GM23338 (cell line): Measurements from ENCODE around the gene PLXND1. TPM values are rescaled to one million over a fixed set of nuclear protein-coding genes. Genes with fewer than 3 reads are reported as not detected.
A peak's percentile ranks its signal among the peaks of the same experiment; 100 is the strongest.

Source experiments
- ATAC-seq: fragments of 200-7000 bp; cut with Tn5 transposase; 3 replicates; pipeline ENCODE4 v1.9.1; 2020
- DNase-seq: peaks from one replicate; pipeline ENCODE4 v3.0.0-alpha.2; 2015; ENCODE audit warnings: low spot score
- H2AFZ ChIP-seq: fragments of 200-600 bp; sonication (generic); 2 replicates; pipeline ENCODE4 v1.8.0; 2016; ENCODE audit warnings: antibody characterized with exemption, mild to moderate bottlenecking, moderate library complexity
- H3F3A ChIP-seq: fragments of 200-600 bp; sonication (generic); replicated peaks from 2 replicates; pipeline ENCODE4 v1.8.0; 2017; ENCODE audit warnings: antibody characterized with exemption, mixed run types, low read depth
- H3K27ac ChIP-seq: fragments of 200-600 bp; sonication (generic); 2 replicates; pipeline ENCODE4 v1.6.1; 2016; ENCODE audit warnings: low read depth
- H3K27me3 ChIP-seq: fragments of 200-600 bp; sonication (generic); 2 replicates; pipeline ENCODE4 v1.8.0; 2016; ENCODE audit warnings: mild to moderate bottlenecking, mixed run types, moderate library complexity; ENCODE audit not compliant: insufficient read depth
- H3K36me3 ChIP-seq: fragments of 200-600 bp; sonication (generic); 2 replicates; pipeline ENCODE4 v1.8.0; 2016; ENCODE audit warnings: mild to moderate bottlenecking; ENCODE audit not compliant: insufficient read depth
- H3K4me1 ChIP-seq: fragments of 200-600 bp; sonication (generic); 2 replicates; pipeline ENCODE4 v1.8.0; 2016; ENCODE audit warnings: mild to moderate bottlenecking, moderate library complexity; ENCODE audit not compliant: insufficient read depth
- H3K4me2 ChIP-seq: fragments of 200-600 bp; sonication (generic); 2 replicates; pipeline ENCODE4 v1.7.1; 2017; ENCODE audit warnings: mixed run types
- H3K4me3 ChIP-seq: fragments of 200-600 bp; sonication (generic); 2 replicates; pipeline ENCODE4 v1.6.1; 2016; ENCODE audit warnings: mixed run types
- H3K79me2 ChIP-seq: fragments of 200-600 bp; sonication (generic); replicated peaks from 2 replicates; pipeline ENCODE4 v1.8.0; 2017; ENCODE audit warnings: mild to moderate bottlenecking; ENCODE audit not compliant: insufficient read depth
- H3K9me2 ChIP-seq: fragments of 200-600 bp; sonication (generic); 2 replicates; pipeline ENCODE4 v1.8.0; 2017; ENCODE audit not compliant: insufficient read depth
- H4K20me1 ChIP-seq: fragments of 200-600 bp; sonication (generic); replicated peaks from 2 replicates; pipeline ENCODE4 v1.8.0; 2017; ENCODE audit warnings: mild to moderate bottlenecking; ENCODE audit not compliant: insufficient read depth
- H3K27ac Mint-ChIP-seq: 2 replicates; pipeline ENCODE4 v1.8.0; 2020; ENCODE audit warnings: inconsistent platforms, mild to moderate bottlenecking, moderate library complexity, mixed read lengths
- H3K27me3 Mint-ChIP-seq: 3 replicates; pipeline ENCODE4 v1.8.0; 2022; ENCODE audit warnings: low read depth, mild to moderate bottlenecking, moderate library complexity, mixed read lengths, inconsistent platforms; ENCODE audit not compliant: insufficient read depth, poor library complexity
- H3K36me3 Mint-ChIP-seq: 3 replicates; pipeline ENCODE4 v1.8.0; 2021; ENCODE audit warnings: low read depth, mild to moderate bottlenecking, inconsistent platforms, moderate library complexity, mixed read lengths
- H3K4me1 Mint-ChIP-seq: 3 replicates; pipeline ENCODE4 v1.8.0; 2020; ENCODE audit warnings: mild to moderate bottlenecking, inconsistent platforms, mixed read lengths
- H3K4me3 Mint-ChIP-seq: 3 replicates; pipeline ENCODE4 v1.8.0; 2021; ENCODE audit warnings: moderate library complexity, mild to moderate bottlenecking, inconsistent platforms, mixed read lengths
- H3K9me3 Mint-ChIP-seq: 3 replicates; pipeline ENCODE4 v1.8.0; 2020; ENCODE audit warnings: moderate library complexity, mild to moderate bottlenecking, inconsistent platforms, mixed read lengths
- CREB1 ChIP-seq: fragments of 250-450 bp; sonication (Bioruptor Pico); IDR thresholded peaks from 2 replicates; pipeline ENCODE4 v1.5.0; 2020; ENCODE audit warnings: low read depth, mild to moderate bottlenecking, moderate library complexity
- EZH2 ChIP-seq: fragments of 200-600 bp; sonication (generic); IDR thresholded peaks from one replicate; pipeline ENCODE4 v1.8.0; 2017; ENCODE audit warnings: antibody characterized with exemption, mild to moderate bottlenecking, low read depth; ENCODE audit not compliant: unreplicated experiment
- EZH2phosphoT487 ChIP-seq: fragments of 200-600 bp; sonication (generic); IDR thresholded peaks from one replicate; pipeline ENCODE4 v1.8.1; 2018; ENCODE audit warnings: antibody characterized with exemption; ENCODE audit not compliant: unreplicated experiment
- JUNB ChIP-seq: IDR thresholded peaks from one replicate; pipeline ENCODE4 v1.6.1; 2016; ENCODE audit warnings: antibody characterized with exemption; ENCODE audit not compliant: unreplicated experiment
- NANOG ChIP-seq: IDR thresholded peaks from 2 replicates; pipeline ENCODE4 v1.6.1; 2016; ENCODE audit warnings: antibody characterized with exemption, borderline replicate concordance
- POLR2AphosphoS5 ChIP-seq: IDR thresholded peaks from 2 replicates; pipeline ENCODE4 v1.6.1; 2016; ENCODE audit warnings: antibody characterized with exemption, low read depth
- STAT1 ChIP-seq: IDR thresholded peaks from one replicate; pipeline ENCODE4 v1.6.1; 2016; ENCODE audit warnings: antibody characterized with exemption; ENCODE audit not compliant: unreplicated experiment
- ZNF114 ChIP-seq: fragments of 250-450 bp; sonication (Bioruptor Pico); IDR thresholded peaks from 2 replicates; pipeline ENCODE4 v1.5.0; 2020; ENCODE audit warnings: mild to moderate bottlenecking, moderate library complexity
- ZNF331 ChIP-seq: fragments of 250-450 bp; sonication (Bioruptor Pico); IDR thresholded peaks from 2 replicates; pipeline ENCODE4 v1.5.0; 2020; ENCODE audit warnings: low read depth, mild to moderate bottlenecking, moderate library complexity
- polyA plus RNA-seq: library from polyadenylated mRNA; unstranded; fragments of >200 nt; fragmentation: Nextera tagmentation; extraction: Ambion mirVana; gene quantifications from 2 replicates; pipeline ENCODE4 v1.2.1, GENCODE V29; 2016
- total RNA-seq: library from RNA; depleted of rRNA; stranded (reverse); fragments of >200 nt; shearing (Covaris generic); gene quantifications from 2 replicates; pipeline ENCODE4 v1.2.3, GENCODE V29; 2014
- TF ChIP-seq, protein P1 (sequence below), 2 experiments: fragments of 200-600 bp in 1 of 2; sonication (generic) in 1 of 2; conservative IDR thresholded peaks; 2 replicates each; pipeline versions ENCODE4 v1.5.1 to v1.6.1; 2016 to 2017; ENCODE audit warnings: antibody characterized with exemption in 2 of 2, low read depth in 2 of 2, mild to moderate bottlenecking in 2 of 2, moderate library complexity in 1 of 2
- TF ChIP-seq, protein P2 (sequence below): IDR thresholded peaks from one replicate; pipeline ENCODE4 v1.6.1; 2018; ENCODE audit warnings: antibody characterized with exemption; ENCODE audit not compliant: unreplicated experiment
- TF ChIP-seq, protein P3 (sequence below): IDR thresholded peaks from 2 replicates; pipeline ENCODE4 v1.6.1; 2016; ENCODE audit warnings: antibody characterized with exemption
- TF ChIP-seq, protein P4 (sequence below): fragments of 250-450 bp; sonication (Bioruptor Pico); IDR thresholded peaks from 2 replicates; pipeline ENCODE4 v1.5.0; 2020; ENCODE audit warnings: mild to moderate bottlenecking, moderate library complexity

PLXND1 gene
- total and polyA plus RNA-seq, 2 experiments from 2014 or later: 13.3 to 60.4 TPM

DNA sequence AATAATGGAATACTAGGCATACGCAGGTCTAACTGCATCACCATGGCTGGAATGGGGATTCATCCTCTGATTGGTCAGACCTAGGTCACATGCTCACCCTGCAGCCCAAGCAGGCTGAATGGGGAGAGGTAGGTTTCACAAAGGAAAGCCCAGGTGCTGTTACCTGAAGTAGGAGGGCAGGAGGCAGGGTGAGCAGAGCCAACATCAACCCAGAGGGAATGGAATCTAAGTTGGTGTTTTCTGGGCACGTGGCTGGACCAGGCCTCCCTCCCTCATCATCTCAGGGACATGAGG is 70.2 kb downstream of the PLXND1 start:
- no peaks in the 10 kb centered on the region for H3F3A ChIP-seq
- no peak for DNase-seq
- no peaks in the 10 kb centered on the region for H3K79me2 ChIP-seq
- TF ChIP-seq, protein P1, sequence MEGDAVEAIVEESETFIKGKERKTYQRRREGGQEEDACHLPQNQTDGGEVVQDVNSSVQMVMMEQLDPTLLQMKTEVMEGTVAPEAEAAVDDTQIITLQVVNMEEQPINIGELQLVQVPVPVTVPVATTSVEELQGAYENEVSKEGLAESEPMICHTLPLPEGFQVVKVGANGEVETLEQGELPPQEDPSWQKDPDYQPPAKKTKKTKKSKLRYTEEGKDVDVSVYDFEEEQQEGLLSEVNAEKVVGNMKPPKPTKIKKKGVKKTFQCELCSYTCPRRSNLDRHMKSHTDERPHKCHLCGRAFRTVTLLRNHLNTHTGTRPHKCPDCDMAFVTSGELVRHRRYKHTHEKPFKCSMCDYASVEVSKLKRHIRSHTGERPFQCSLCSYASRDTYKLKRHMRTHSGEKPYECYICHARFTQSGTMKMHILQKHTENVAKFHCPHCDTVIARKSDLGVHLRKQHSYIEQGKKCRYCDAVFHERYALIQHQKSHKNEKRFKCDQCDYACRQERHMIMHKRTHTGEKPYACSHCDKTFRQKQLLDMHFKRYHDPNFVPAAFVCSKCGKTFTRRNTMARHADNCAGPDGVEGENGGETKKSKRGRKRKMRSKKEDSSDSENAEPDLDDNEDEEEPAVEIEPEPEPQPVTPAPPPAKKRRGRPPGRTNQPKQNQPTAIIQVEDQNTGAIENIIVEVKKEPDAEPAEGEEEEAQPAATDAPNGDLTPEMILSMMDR (conservative IDR thresholded peaks at IDR 0.05; ENCODE audit: low read depth in 2 of 2): no peak
- TF ChIP-seq NANOG (no peak), EZH2 (no peak), STAT1 (no peak), ZNF114 (CRISPR knock-in tag) (no peak), CREB1 (no peak), ZNF331 (CRISPR knock-in tag) (no peak), JUNB (no peak), EZH2phosphoT487 (no peak), POLR2AphosphoS5 (no peak)
- TF ChIP-seq, protein P2, sequence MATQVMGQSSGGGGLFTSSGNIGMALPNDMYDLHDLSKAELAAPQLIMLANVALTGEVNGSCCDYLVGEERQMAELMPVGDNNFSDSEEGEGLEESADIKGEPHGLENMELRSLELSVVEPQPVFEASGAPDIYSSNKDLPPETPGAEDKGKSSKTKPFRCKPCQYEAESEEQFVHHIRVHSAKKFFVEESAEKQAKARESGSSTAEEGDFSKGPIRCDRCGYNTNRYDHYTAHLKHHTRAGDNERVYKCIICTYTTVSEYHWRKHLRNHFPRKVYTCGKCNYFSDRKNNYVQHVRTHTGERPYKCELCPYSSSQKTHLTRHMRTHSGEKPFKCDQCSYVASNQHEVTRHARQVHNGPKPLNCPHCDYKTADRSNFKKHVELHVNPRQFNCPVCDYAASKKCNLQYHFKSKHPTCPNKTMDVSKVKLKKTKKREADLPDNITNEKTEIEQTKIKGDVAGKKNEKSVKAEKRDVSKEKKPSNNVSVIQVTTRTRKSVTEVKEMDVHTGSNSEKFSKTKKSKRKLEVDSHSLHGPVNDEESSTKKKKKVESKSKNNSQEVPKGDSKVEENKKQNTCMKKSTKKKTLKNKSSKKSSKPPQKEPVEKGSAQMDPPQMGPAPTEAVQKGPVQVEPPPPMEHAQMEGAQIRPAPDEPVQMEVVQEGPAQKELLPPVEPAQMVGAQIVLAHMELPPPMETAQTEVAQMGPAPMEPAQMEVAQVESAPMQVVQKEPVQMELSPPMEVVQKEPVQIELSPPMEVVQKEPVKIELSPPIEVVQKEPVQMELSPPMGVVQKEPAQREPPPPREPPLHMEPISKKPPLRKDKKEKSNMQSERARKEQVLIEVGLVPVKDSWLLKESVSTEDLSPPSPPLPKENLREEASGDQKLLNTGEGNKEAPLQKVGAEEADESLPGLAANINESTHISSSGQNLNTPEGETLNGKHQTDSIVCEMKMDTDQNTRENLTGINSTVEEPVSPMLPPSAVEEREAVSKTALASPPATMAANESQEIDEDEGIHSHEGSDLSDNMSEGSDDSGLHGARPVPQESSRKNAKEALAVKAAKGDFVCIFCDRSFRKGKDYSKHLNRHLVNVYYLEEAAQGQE: no peak
- TF ChIP-seq, protein P3, sequence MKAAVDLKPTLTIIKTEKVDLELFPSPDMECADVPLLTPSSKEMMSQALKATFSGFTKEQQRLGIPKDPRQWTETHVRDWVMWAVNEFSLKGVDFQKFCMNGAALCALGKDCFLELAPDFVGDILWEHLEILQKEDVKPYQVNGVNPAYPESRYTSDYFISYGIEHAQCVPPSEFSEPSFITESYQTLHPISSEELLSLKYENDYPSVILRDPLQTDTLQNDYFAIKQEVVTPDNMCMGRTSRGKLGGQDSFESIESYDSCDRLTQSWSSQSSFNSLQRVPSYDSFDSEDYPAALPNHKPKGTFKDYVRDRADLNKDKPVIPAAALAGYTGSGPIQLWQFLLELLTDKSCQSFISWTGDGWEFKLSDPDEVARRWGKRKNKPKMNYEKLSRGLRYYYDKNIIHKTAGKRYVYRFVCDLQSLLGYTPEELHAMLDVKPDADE: no peak
- TF ChIP-seq, protein P4, sequence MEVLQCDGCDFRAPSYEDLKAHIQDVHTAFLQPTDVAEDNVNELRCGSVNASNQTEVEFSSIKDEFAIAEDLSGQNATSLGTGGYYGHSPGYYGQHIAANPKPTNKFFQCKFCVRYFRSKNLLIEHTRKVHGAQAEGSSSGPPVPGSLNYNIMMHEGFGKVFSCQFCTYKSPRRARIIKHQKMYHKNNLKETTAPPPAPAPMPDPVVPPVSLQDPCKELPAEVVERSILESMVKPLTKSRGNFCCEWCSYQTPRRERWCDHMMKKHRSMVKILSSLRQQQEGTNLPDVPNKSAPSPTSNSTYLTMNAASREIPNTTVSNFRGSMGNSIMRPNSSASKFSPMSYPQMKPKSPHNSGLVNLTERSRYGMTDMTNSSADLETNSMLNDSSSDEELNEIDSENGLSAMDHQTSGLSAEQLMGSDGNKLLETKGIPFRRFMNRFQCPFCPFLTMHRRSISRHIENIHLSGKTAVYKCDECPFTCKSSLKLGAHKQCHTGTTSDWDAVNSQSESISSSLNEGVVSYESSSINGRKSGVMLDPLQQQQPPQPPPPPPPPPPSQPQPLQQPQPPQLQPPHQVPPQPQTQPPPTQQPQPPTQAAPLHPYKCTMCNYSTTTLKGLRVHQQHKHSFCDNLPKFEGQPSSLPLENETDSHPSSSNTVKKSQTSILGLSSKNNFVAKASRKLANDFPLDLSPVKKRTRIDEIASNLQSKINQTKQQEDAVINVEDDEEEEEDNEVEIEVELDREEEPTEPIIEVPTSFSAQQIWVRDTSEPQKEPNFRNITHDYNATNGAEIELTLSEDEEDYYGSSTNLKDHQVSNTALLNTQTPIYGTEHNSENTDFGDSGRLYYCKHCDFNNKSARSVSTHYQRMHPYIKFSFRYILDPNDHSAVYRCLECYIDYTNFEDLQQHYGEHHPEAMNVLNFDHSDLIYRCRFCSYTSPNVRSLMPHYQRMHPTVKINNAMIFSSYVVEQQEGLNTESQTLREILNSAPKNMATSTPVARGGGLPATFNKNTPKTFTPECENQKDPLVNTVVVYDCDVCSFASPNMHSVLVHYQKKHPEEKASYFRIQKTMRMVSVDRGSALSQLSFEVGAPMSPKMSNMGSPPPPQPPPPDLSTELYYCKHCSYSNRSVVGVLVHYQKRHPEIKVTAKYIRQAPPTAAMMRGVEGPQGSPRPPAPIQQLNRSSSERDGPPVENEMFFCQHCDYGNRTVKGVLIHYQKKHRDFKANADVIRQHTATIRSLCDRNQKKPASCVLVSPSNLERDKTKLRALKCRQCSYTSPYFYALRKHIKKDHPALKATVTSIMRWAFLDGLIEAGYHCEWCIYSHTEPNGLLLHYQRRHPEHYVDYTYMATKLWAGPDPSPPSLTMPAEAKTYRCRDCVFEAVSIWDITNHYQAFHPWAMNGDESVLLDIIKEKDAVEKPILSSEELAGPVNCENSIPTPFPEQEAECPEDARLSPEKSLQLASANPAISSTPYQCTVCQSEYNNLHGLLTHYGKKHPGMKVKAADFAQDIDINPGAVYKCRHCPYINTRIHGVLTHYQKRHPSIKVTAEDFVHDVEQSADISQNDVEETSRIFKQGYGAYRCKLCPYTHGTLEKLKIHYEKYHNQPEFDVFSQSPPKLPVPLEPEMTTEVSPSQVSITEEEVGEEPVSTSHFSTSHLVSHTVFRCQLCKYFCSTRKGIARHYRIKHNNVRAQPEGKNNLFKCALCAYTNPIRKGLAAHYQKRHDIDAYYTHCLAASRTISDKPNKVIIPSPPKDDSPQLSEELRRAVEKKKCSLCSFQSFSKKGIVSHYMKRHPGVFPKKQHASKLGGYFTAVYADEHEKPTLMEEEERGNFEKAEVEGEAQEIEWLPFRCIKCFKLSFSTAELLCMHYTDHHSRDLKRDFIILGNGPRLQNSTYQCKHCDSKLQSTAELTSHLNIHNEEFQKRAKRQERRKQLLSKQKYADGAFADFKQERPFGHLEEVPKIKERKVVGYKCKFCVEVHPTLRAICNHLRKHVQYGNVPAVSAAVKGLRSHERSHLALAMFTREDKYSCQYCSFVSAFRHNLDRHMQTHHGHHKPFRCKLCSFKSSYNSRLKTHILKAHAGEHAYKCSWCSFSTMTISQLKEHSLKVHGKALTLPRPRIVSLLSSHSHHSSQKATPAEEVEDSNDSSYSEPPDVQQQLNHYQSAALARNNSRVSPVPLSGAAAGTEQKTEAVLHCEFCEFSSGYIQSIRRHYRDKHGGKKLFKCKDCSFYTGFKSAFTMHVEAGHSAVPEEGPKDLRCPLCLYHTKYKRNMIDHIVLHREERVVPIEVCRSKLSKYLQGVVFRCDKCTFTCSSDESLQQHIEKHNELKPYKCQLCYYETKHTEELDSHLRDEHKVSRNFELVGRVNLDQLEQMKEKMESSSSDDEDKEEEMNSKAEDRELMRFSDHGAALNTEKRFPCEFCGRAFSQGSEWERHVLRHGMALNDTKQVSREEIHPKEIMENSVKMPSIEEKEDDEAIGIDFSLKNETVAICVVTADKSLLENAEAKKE (CRISPR knock-in tag): no peak
- Mint-ChIP-seq H3K27me3 (peaks cover 16% of the 10 kb centered on the region), H3K9me3 (no peaks in the 10 kb centered on the region), H3K27ac (no peak overlapping the region), H3K36me3 (no peaks in the 10 kb centered on the region; the same call in 2 of the 3 replicates), H3K4me3 (no peak overlapping the region; the same call in 2 of the 3 replicates), H3K4me1 (peaks cover 33% of the 10 kb centered on the region)
- no peak overlapping the region for H3K4me3 ChIP-seq
- H2AFZ ChIP-seq: peak overlapping the region; percentile 74; the same call in 1 of the 2 replicates
- no peaks in the 10 kb centered on the region for H4K20me1 ChIP-seq
- peaks cover 7% of the 10 kb centered on the region; the same call in 1 of the 2 replicates for H3K9me2 ChIP-seq
- H3K36me3 ChIP-seq: no peaks in the 10 kb centered on the region
- peak; percentile 51 for ATAC-seq
- no peaks in the 10 kb centered on the region for H3K27me3 ChIP-seq
- H3K27ac ChIP-seq: no peak overlapping the region
- peaks cover 19% of the 10 kb centered on the region; the same call in 1 of the 2 replicates for H3K4me1 ChIP-seq
- H3K4me2 ChIP-seq: no peak overlapping the region
